PFSK-1 (cell line): Measurements from ENCODE around the gene PHRF1.

Experiments used
- FOXP2 ChIP-seq: optimal IDR thresholded peaks from 2 replicates; pipeline ENCODE3; 2011; ENCODE audit warnings: borderline replicate concordance, control low read depth, inconsistent platforms; ENCODE audit not compliant: insufficient read depth; ENCODE audit errors: extremely low read length, extremely low read depth
- POLR2AphosphoS5 ChIP-seq: IDR thresholded peaks from 2 replicates; pipeline ENCODE4 v1.6.1; 2012; ENCODE audit warnings: low read depth, mild to moderate bottlenecking, control low read depth, low read length, moderate library complexity
- SIN3A ChIP-seq: IDR thresholded peaks from 2 replicates; pipeline ENCODE4 v1.6.1; 2012; ENCODE audit warnings: mild to moderate bottlenecking, low read length, moderate library complexity, borderline replicate concordance; ENCODE audit not compliant: insufficient read depth
- TAF1 ChIP-seq: IDR thresholded peaks from 2 replicates; pipeline ENCODE4 v1.6.1; 2012; ENCODE audit warnings: low read length, control low read depth, borderline replicate concordance; ENCODE audit not compliant: insufficient read depth
- TF ChIP-seq, protein P1 (sequence below), 2 experiments: IDR thresholded peaks; 2 replicates each; pipeline versions ENCODE4 v1.6.1 to v1.8.0; 2011 to 2012; ENCODE audit warnings: low read depth in 2 of 2, low read length in 2 of 2, control low read depth in 1 of 2, inconsistent platforms in 1 of 2, mild to moderate bottlenecking in 1 of 2, moderate library complexity in 1 of 2; ENCODE audit not compliant: insufficient read depth in 1 of 2

Gene PHRF1

GRCh38 chr11:581342-581741 lies 5.1 kb downstream of the PHRF1 start:
- no peak for TF ChIP-seq FOXP2
- TF ChIP-seq POLR2AphosphoS5, result no peak
- TF ChIP-seq, protein P1, sequence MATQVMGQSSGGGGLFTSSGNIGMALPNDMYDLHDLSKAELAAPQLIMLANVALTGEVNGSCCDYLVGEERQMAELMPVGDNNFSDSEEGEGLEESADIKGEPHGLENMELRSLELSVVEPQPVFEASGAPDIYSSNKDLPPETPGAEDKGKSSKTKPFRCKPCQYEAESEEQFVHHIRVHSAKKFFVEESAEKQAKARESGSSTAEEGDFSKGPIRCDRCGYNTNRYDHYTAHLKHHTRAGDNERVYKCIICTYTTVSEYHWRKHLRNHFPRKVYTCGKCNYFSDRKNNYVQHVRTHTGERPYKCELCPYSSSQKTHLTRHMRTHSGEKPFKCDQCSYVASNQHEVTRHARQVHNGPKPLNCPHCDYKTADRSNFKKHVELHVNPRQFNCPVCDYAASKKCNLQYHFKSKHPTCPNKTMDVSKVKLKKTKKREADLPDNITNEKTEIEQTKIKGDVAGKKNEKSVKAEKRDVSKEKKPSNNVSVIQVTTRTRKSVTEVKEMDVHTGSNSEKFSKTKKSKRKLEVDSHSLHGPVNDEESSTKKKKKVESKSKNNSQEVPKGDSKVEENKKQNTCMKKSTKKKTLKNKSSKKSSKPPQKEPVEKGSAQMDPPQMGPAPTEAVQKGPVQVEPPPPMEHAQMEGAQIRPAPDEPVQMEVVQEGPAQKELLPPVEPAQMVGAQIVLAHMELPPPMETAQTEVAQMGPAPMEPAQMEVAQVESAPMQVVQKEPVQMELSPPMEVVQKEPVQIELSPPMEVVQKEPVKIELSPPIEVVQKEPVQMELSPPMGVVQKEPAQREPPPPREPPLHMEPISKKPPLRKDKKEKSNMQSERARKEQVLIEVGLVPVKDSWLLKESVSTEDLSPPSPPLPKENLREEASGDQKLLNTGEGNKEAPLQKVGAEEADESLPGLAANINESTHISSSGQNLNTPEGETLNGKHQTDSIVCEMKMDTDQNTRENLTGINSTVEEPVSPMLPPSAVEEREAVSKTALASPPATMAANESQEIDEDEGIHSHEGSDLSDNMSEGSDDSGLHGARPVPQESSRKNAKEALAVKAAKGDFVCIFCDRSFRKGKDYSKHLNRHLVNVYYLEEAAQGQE (IDR thresholded peaks at IDR 0.05; ENCODE audit: insufficient read depth in 1 of 2, low read depth in 2 of 2, low read length in 2 of 2), result no peak
- no peak for TF ChIP-seq TAF1
- TF ChIP-seq SIN3A, result no peak

DNA sequence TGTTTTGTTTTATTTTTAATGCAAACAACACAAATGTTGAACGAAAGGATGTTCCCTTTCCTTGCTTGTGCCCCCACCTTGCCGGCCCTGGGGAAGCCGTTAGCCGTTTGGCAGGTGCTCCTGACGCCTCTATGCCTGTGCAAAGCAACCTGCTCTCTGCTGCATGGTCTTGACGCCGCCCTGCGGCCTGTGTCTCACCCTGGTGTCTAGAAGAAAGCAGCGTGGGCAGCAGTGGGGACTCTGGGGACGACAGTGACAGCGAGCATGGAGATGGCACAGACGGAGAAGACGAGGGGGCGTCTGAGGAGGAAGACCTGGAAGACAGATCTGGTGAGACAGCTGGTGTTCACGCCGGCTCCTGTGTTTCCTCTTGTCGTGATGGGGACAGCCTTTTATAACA lies 5.5 kb downstream of the PHRF1 start:
- TF ChIP-seq POLR2AphosphoS5 (no peak), FOXP2 (no peak), TAF1 (no peak), SIN3A (no peak)
- TF ChIP-seq, protein P1 (IDR thresholded peaks at IDR 0.05; ENCODE audit: insufficient read depth in 1 of 2, low read depth in 2 of 2, low read length in 2 of 2), result no peak

- TF ChIP-seq FOXP2 (no peak), SIN3A (no peak), POLR2AphosphoS5 (no peak), TAF1 (no peak)
- TF ChIP-seq, protein P1 (IDR thresholded peaks at IDR 0.05; ENCODE audit: insufficient read depth in 1 of 2, low read depth in 2 of 2, low read length in 2 of 2), result no peak
Measured at GRCh38 chr11:584287-584686, 8.0 kb downstream of the PHRF1 start.

GRCh38 chr11:586376-587316 lies 10.4 kb downstream of the PHRF1 start:
- TF ChIP-seq TAF1, result no peak
- no peak for TF ChIP-seq FOXP2
- no peak for TF ChIP-seq SIN3A
- TF ChIP-seq POLR2AphosphoS5, result no peak
- TF ChIP-seq, protein P1 (IDR thresholded peaks at IDR 0.05; ENCODE audit: insufficient read depth in 1 of 2, low read depth in 2 of 2, low read length in 2 of 2), result no peak
